Upper lobe of left lung (tissue), 4 donors: ENCODE data around the gene FILIP1L.

ENCODE experiments used
- EP300 ChIP-seq, 4 donors: sonication (generic); formaldehyde crosslinking; IDR thresholded peaks; one replicate each; pipeline ENCODE4 v1.5.1; 2017; ENCODE audit warnings: antibody characterized with exemption in 4 of 4, control low read depth in 2 of 4
- POLR2A ChIP-seq, 4 donors: fragments of 450-650 bp; IDR thresholded peaks; one replicate each; pipeline ENCODE4 v1.5.1; 2016 to 2017; ENCODE audit warnings: antibody characterized with exemption in 4 of 4, mild to moderate bottlenecking in 2 of 4

DNA sequence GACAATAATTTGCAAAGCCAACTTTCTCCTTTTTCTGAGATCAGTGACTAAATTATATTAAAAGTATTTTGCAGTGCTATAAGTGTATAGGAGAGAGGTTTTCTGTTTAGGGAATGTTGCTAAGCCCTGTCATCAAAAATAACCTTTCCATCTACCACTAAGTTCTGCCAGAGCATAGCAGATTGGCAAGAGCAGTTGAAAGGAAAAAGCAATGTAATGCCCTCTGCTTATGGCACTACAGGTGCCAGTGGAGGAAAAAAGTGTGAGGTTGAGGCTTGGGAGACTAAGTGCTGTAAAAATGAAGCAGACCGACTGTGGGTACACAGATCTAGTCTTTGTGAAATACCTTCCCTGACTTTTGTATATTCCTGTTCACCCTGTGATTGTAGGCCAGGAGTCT lies 11.5 kb downstream of the FILIP1L start:
- TF ChIP-seq EP300 (IDR thresholded peaks at IDR 0.05) = no peak
- TF ChIP-seq POLR2A (IDR thresholded peaks at IDR 0.05) = no peak
